ENCODE results near the gene CCDC142.
"Not testable (repeated sequence)": the region's sequence is repeated elsewhere in the genome, so short reads cannot be mapped to it uniquely, and the experiment has no call there.

CCDC142 gene

GRCh38 chr2:74462786-74463105 lies 20.1 kb downstream of the CCDC142 start:
- no peak for DNase-seq

DNA sequence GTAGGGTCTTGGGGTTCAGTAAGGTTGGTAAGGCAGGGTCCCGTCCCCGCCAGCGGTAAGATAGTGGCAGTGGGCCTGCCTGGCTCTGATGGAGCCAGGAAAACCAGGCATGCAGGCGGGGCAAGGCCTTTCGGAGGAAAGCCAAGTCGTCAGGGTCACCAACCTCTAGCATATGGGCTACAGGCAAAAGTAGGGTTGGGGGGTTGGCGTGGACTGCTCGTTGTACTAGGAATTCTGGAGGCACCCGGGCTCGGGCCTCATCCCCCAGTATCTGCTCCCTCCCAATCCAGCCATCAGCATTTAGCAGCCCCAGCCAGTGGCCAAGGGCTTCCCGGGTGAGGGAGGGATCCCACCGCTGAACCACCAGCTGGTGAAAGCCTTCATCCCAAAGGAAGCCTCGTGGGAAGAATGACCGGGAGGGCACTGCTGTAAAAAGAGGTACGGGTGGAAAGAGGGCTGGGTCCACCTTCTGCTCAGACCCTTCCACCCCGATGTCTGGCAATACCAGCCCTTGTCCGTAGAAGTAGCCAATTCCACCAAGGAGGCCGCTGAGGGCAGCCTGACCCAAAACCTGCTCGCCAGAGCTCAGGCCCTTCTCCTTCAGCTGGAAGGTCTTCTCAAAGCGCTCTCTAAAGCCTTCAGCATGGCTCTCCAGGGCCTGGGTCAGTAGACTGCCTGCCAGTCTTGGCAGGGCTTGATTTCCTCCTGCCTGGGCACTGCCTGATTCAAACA lies 20.6 kb downstream of the CCDC142 start:
- no peak for DNase-seq

GRCh38 chr2:74461187-74462053 lies 21.4 kb downstream of the CCDC142 start:
- DNase-seq = no peak

GRCh38 chr2:74460187-74460586 lies 22.6 kb downstream of the CCDC142 start:
- DNase-seq = not testable (repeated sequence)

GRCh38 chr2:74459503-74460118 lies 23.2 kb downstream of the CCDC142 start:
- DNase-seq = not testable (repeated sequence)

- DNase-seq = no peak
Measured at GRCh38 chr2:74458938-74459363, 23.8 kb downstream of the CCDC142 start.

DNA sequence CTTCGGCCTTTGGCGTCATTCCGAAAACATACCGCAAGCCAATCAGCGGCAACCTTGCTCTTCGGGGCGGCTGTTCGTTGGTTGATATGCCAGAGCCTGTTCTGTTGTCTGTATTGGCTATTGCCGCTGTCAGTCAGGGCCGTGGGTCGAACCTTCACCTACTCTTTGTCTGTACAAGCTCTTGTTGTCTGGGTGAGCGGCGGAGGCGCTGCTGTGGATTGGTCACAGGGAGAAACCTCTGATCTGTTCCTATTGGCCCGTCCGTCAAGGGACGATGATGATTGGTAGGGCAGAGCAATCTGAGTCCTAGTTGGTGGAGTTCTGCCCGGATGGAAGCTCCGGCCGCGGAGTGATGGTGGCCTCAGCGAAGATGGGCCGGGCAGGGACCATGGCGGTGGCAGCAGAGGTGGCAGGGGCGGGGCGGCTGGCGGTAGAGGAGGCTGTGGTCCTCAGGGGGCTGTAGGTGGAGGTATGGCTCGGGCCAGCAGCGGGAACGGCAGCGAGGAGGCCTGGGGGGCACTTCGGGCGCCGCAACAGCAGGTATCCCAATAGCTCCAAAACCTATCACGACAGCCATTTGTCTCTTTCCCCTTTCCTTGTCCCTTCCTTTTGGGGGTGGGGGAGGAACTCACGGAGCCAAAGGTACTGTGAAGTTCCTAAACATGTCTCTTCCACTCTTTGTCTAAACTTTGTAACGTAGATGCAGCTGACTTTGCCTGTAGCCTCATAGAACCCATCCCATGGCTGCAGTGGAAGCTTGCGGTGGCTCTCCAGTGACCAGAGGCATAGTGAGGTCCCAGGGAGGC lies 24.5 kb downstream of the CCDC142 start, which contains the start of gene WBP1:
WBP1 (plus strand) TSS at position 307 of the 806 bp plus-strand sequence; CDS start at position 472, 165 bp downstream.
- DNase-seq = peak; percentile 98 to 100 (median 99)

DNA sequence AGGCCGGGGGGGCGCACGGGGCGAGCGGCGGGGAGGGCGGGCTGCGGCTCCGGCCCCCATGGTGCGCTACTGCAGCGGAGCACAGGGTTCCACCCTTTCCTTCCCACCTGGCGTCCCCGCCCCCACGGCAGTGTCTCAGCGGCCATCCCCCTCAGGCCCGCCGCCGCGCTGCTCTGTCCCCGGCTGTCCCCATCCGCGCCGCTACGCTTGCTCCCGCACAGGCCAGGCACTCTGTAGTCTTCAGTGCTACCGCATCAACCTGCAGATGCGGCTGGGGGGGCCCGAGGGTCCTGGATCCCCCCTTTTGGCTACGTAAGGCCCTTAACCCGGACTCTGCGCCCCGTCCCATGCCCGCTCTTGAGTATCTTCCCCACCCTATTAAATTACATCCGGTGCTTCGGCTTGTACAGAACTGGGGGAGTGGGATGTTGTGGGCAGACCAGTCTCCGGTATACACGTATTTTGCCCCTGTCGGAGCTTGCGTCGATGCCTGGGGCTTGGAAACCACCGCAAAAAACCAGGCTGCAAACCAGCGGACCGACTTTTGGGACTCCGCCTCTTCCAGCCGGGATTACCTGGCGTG lies 25.2 kb downstream of the CCDC142 start:
- DNase-seq = peak in 1 of 3 donors; percentile 67

DNA sequence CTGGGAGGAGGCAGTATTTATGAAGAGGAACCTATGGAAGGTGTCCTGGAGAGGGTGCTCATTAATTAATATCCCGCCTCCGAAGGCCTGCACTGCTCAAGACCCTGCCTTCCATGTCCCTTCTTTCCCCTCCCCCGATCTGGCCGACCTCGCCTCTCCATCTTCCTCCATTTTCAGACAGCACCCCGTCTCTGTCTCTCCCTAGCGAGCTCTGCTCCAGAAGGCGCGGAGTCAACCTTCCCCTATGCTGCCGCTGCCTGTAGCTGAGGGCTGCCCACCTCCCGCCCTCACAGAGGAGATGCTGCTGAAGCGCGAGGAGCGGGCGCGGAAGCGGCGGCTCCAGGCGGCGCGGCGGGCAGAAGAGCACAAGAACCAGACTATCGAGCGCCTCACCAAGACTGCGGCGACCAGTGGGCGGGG lies 25.7 kb downstream of the CCDC142 start:
- DNase-seq = no peak

GRCh38 chr2:74454654-74455511 lies 27.9 kb downstream of the CCDC142 start, which contains the start of gene INO80B:
INO80B (plus strand) TSS chr2:74455087; CDS start chr2:74455117, 30 bp downstream.
- peak; percentile 97 to 99 (median 99) for DNase-seq

GRCh38 chr2:74450570-74451190 lies 32.1 kb downstream of the CCDC142 start:
- no peak for DNase-seq

DNA sequence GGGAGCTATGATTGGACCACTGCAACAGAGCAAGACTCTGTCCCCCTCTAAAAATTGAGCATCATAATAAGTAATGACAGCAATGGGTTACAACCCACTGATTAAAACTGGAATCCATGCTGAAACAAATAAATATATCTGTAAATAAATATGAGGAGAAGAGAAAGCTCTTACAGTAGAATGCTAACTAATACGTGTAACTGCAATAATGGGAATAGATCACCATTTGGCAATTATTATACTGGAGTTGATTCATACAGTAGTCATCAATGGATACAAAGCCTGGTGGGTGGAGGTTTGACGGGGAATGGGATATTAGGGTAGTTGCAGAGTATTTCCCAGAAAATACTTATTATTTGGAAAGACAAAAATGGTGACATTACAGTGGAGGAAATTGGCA lies 34.0 kb downstream of the CCDC142 start:
- no peak for DNase-seq

DNA sequence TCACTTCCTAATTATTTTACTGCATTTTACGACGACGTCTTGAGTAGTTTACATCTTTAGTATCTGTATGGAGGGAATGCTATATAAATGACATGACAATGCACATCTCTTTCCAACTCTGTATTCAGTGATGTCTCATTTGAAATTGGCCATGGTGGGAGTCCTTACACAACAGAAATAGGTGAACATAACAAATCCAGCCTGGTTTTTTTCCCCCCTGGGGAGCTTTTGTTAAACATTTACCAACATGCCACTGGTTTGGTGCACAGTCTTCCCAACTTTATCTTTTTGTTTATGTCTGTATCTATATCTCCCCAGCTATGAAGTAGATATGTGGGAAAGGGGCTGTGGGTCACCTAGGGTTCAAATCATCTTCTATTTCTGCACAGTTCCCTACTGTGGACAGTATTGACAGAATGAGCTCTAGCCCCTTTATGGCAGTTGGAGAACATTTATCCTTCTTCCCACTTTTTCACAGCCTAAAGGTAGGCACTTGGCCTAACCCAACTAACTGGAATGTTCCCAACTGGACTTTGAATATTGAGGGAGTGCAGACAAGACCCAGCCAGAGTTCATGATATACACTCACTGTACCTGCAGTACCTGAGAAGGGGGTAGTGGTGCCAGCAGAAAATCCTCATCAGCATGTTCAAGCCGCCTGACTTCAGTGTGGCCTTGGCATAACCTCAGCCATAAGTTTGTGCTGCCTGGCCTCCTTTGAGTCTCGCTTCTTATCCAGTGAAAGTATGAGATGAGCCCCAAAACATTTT lies 35.4 kb downstream of the CCDC142 start:
- DNase-seq = no peak

DNA sequence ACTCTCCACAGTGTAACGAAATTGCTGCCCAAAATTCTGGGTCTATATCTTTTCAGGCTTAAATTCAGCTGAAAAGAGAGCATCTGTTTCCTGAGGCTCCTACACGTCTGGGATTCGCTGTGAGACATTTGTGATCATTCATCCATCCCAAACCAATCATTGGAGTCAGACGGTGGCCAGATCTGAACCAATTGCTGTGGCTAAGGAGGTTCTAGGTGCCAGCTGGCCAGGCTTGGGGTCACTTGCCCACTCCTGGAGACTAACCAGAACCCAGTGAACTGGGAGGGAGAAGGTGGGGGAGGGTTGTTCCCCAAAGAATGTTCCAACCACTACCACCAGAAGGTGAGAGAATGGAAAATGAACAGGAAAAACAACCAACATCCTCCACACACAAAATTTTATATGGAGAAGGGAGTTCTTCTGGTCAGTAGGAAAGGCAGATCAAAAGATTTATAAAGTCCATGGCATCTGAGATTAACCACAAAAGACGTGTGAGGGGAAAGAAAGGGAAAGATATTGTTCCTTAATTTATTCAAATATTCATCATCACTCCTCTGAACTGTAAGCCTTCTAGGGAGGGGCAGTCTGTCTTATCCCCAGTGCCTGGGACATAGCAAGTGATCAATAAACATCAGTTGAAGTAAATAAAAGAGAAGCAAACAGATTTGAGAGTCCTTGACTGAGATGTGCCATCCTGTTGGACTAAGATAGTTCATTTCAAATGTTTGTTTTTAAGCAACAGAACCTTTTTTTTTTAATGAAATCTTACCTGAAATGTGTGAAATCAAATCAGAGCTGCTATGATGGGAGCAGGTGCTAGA lies 38.1 kb downstream of the CCDC142 start:
- DNase-seq = no peak

- DNase-seq = not testable (repeated sequence)
Measured at GRCh38 chr2:74442483-74443297, 40.1 kb downstream of the CCDC142 start.

- no peak for DNase-seq
Measured at GRCh38 chr2:74441690-74442482, 40.9 kb downstream of the CCDC142 start, which contains the start of gene RTKN. RTKN (minus strand) TSS chr2:74441937; CDS start chr2:74441816, 121 bp downstream.

GRCh38 chr2:74441170-74441689 lies 41.6 kb downstream of the CCDC142 start:
- peak in 1 of 3 donors; percentile 43 for DNase-seq

Measured in suppressor macrophage treated with lipopolysaccharide for 1 hour (primary cell).